Fibroblast of pulmonary artery (primary cell): ENCODE data around the gene WDR45B.

Experiments used
- DNase-seq: peaks from one replicate; pipeline ENCODE4 v3.0.0-alpha.2; 2010; ENCODE audit warnings: low read depth
- H3K4me3 ChIP-seq: replicated peaks from 2 replicates; pipeline ENCODE4 v1.5.1; 2011; ENCODE audit warnings: low read depth, mild to moderate bottlenecking, control low read depth, low read length, moderate library complexity
- TF ChIP-seq, protein P1 (sequence below): IDR thresholded peaks from 2 replicates; pipeline ENCODE4 v1.5.1; 2011; ENCODE audit warnings: mild to moderate bottlenecking, control low read depth, low read length, inconsistent platforms; ENCODE audit errors: missing control alignments

The WDR45B gene

DNA sequence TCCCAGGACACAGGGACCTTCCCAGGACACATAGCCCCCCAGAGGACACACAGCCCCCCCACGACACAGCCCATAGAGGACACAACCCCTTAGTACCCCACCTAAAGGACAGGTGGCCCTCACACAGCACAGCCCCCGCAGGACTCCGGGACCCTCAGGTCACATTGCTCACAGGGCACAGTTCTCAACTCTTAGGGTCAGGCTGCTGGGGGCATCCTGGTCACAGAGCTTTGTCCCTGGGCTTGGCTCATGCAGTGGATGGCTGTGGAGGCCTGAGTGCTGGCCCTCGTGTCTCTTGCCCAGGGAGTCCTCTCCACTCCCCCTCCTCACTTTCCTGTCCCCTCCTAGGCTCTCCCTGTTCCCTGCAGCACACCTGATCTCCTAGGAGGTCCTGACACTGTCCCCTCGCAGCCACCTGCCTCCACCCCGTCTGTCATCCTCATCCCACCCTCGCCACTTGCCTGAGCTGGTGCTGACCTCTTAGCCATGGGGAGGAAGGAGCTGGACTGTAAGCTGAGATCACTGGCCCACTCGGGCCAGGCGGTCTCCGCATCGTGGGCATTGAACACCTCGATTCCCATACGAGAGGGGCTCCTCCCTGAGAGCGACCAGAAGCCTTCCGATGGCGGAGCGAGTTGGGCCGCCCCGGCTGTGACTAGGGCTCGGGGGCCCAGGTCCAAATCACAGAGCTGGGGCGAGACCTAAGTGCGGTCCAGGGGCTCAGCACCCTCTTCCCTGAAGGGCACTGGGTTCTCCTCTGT is 1.4 kb upstream of the WDR45B start:
- DNase-seq, result no peak
- TF ChIP-seq, protein P1, sequence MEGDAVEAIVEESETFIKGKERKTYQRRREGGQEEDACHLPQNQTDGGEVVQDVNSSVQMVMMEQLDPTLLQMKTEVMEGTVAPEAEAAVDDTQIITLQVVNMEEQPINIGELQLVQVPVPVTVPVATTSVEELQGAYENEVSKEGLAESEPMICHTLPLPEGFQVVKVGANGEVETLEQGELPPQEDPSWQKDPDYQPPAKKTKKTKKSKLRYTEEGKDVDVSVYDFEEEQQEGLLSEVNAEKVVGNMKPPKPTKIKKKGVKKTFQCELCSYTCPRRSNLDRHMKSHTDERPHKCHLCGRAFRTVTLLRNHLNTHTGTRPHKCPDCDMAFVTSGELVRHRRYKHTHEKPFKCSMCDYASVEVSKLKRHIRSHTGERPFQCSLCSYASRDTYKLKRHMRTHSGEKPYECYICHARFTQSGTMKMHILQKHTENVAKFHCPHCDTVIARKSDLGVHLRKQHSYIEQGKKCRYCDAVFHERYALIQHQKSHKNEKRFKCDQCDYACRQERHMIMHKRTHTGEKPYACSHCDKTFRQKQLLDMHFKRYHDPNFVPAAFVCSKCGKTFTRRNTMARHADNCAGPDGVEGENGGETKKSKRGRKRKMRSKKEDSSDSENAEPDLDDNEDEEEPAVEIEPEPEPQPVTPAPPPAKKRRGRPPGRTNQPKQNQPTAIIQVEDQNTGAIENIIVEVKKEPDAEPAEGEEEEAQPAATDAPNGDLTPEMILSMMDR, result no peak
- H3K4me3 ChIP-seq, result no peak overlapping the region

DNA sequence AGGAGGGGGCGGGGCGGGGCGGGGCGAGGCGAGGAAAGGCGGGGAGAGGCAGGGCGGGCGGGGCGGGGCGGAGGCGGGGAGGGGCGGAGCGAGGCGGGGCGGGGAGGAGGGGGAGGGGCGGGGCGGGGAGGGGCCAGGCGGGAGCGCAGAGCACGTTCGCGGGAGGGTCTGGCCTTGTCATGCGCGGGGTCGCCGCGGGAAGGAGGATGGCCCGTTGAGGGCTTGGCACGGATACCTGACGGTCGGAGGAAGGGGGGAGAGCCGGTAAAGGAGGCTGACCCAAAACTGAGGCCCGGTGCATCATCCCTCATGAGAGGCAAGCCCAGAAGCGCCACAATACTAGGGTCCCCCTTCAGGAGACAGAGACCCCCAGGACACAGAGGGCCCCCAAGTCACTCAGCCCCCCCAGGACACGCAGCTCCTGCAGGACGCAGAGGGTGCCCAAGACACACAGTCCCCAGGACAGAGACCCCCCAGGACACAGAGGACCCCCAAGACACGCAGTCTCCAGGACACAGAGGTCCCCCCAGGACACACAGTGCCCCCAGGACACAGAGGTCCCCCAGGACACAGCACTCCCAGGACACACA is 593 bp upstream of the WDR45B start:
- H3K4me3 ChIP-seq, result peak overlapping the region; percentile 53
- DNase-seq, result no peak
- TF ChIP-seq, protein P1, result no peak

DNA sequence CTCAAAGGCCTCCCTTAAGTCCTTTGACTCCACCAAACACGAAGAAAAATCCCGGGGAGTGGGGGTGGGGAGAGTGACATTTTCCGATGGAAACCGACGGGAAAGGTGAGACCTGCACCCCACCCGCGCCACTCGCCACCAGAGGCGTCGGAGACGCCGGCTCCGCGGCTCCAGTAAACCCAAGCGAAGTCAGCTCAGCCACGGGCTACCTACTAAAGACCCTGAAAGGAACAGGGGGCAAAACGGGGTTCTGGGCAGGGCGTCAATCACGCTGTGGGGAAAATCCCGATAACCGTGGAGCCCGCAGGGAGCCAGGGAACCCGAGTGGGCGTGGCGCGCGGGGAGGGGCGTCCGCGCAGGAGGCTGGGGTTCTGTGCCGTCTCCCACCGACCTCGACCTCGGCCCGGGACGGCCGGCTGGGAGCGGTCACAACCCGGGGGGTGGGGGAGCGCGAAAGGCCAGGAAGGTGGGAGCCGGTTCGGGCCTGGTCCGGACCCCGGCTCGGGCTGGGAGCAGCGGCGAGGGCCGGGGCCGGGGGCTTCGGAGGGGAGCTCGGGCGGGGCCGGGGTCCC is 565 bp downstream of the WDR45B start:
- H3K4me3 ChIP-seq, result peak overlapping the region; percentile 92
- no peak for DNase-seq
- TF ChIP-seq, protein P1, result no peak

DNA sequence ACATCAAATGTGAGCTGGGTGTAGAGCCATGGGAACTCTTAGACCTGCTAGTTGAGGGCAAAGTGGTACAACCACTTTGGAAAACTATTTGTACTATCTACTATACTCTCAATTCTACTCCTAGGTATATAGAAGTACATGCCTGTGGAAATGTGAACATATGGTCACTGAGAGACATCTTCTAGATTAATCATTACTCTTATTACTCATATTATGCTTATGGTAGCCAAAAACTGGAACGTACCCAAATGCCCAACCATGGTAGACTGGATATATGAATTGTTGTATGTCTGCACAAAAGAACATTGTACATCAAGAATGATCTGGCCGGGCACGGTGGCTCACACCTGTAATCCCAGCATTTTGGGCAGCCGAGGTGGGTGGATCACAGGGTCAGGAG is 2.7 kb downstream of the WDR45B start:
- no peak for DNase-seq
- H3K4me3 ChIP-seq, result no peak overlapping the region
- TF ChIP-seq, protein P1, result no peak

DNA sequence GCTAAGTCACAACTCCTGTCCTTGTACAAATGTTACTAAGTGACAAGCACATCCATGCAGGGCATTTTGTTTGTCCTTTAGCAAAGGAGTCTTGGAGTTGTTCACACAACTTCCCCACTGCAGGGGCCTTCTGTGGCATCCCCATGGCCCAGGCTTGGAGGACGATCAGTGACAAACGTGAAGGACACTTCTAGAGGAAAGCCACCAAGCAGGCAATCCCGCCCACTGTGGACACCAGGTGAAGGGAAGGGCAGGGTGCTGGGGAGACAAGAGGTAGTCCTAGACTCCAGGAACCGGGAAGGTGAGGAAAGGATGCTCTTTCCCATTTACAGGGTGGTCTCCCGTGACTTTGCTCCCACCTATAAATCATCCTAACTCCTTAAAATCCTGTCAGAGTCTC is 4.1 kb downstream of the WDR45B start:
- TF ChIP-seq, protein P1, result no peak
- DNase-seq, result no peak
- H3K4me3 ChIP-seq, result no peak overlapping the region

DNA sequence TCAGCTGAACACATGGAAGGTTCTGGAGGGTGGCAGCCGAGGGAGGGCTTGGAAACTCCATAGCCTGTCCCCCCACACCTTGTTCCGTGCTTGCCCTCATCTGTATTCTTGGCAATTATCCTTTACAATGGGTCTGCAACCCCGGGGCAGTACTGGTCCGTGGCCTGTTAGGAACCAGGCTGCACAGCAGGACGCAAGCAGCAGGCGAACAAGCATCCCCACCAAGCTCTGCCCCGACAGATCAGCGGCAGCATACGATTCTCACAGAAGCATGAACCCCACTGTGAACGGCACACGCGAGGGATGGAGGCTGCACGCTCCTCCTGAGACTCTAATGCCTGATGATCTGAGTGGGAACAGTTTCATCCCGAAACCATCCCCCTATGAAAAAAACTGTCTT is 6.2 kb downstream of the WDR45B start:
- H3K4me3 ChIP-seq, result no peak overlapping the region
- TF ChIP-seq, protein P1, result no peak
- DNase-seq, result no peak
